T-cell (primary cell): Measurements from ENCODE around the gene BFSP2. TPM values are rescaled to one million over a fixed set of nuclear protein-coding genes. Genes with fewer than 3 reads are reported as not detected.

Source experiments
- ATAC-seq, 4 experiments: fragments of 200-7000 bp in 3 of 4; fragments of 150-1000 bp in 1 of 4; cut with Tn5 transposase; replicated peaks in 1 of 4; 1 replicate in 3 of 4; 2 replicates in 1 of 4; pipeline ENCODE4 v1.10.0; 2021; ENCODE audit warnings: moderate library complexity in 3 of 4, mild to moderate bottlenecking in 2 of 4, moderate number of reproducible peaks in 1 of 4
- CTCF ChIA-PET, 2 donors: fragments of 300-600 bp; sonication (Branson Sonifier 250); formaldehyde crosslinking; loops; one replicate each; lab custom pipeline; 2022; ENCODE audit warnings: antibody characterized with exemption in 2 of 2; lab: Charles Lee
- POLR2A ChIA-PET, 2 donors: fragments of 300-600 bp; sonication (Branson Sonifier 250); formaldehyde crosslinking; loops; one replicate each; lab custom pipeline; 2022; ENCODE audit warnings: antibody characterized with exemption in 2 of 2; lab: Charles Lee
- DNase-seq, 35 experiments: peaks; one replicate each; pipeline versions ENCODE4 v3.0.0 to v3.0.0-alpha.2; 2013 to 2023
- H3K27ac ChIP-seq: one replicate; pipeline ENCODE4 v1.5.1; 2013; ENCODE audit warnings: low read length
- H3K27me3 ChIP-seq, 2 experiments: replicated peaks in 1 of 2; 1 replicate in 1 of 2; 2 replicates in 1 of 2; pipeline versions ENCODE4 v1.6.1 to v1.7.0; 2013; ENCODE audit warnings: low read length in 1 of 2, mixed read lengths in 1 of 2; ENCODE audit not compliant: control insufficient read depth in 2 of 2, insufficient read depth in 2 of 2; ENCODE audit errors: extremely low read depth in 1 of 2
- H3K36me3 ChIP-seq, 2 donors: 1 replicate in 1 of 2; 2 replicates in 1 of 2; pipeline versions ENCODE4 v1.6.1 to v1.7.0; 2013; ENCODE audit warnings: low read length in 1 of 2; ENCODE audit not compliant: control insufficient read depth in 2 of 2, insufficient read depth in 1 of 2; ENCODE audit errors: extremely low read depth in 1 of 2
- H3K4me1 ChIP-seq, 2 experiments: 1 replicate in 1 of 2; 2 replicates in 1 of 2; pipeline versions ENCODE4 v1.6.1 to v1.7.0; 2013; ENCODE audit warnings: low read length in 2 of 2, mixed read lengths in 1 of 2; ENCODE audit not compliant: insufficient read depth in 2 of 2, control insufficient read depth in 1 of 2; ENCODE audit errors: extremely low read depth in 1 of 2
- H3K4me3 ChIP-seq, 2 donors: 1 replicate in 1 of 2; 2 replicates in 1 of 2; pipeline versions ENCODE4 v1.5.1 to v1.7.0; 2013; ENCODE audit warnings: mild to moderate bottlenecking in 2 of 2, low read length in 1 of 2, moderate library complexity in 1 of 2; ENCODE audit not compliant: control insufficient read depth in 1 of 2; ENCODE audit errors: extremely low read depth in 1 of 2
- H3K9me3 ChIP-seq: 2 replicates; pipeline ENCODE4 v1.7.0; 2013
- H3K27ac Mint-ChIP-seq, 2 donors: one replicate each; pipeline ENCODE4 v1.8.0; 2020 to 2021; ENCODE audit warnings: mild to moderate bottlenecking in 2 of 2, mixed read lengths in 2 of 2
- H3K27me3 Mint-ChIP-seq, 2 donors: one replicate each; pipeline ENCODE4 v1.8.0; 2021 to 2022; ENCODE audit warnings: mixed read lengths in 2 of 2
- H3K36me3 Mint-ChIP-seq: one replicate; pipeline ENCODE4 v1.8.0; 2021; ENCODE audit warnings: mixed read lengths
- H3K4me1 Mint-ChIP-seq, 3 donors: one replicate each; pipeline ENCODE4 v1.8.0; 2020 to 2022; ENCODE audit warnings: mixed read lengths in 3 of 3, mild to moderate bottlenecking in 1 of 3
- H3K4me3 Mint-ChIP-seq, 3 donors: one replicate each; pipeline ENCODE4 v1.8.0; 2020 to 2022; ENCODE audit warnings: mild to moderate bottlenecking in 3 of 3, mixed read lengths in 3 of 3, moderate library complexity in 3 of 3
- H3K9me3 Mint-ChIP-seq, 3 donors: one replicate each; pipeline ENCODE4 v1.8.0; 2020 to 2022; ENCODE audit warnings: mixed read lengths in 3 of 3
- WGBS: methylation state at CpG from one replicate; pipeline ENCODE4 v1.1.5; 2013; ENCODE audit warnings: missing lambda C conversion rate; ENCODE audit not compliant: insufficient coverage; 5-methylcytosine and 5-hydroxymethylcytosine counted together
- total RNA-seq, 35 experiments: library from RNA in 6 of 35; stranded (reverse) in 6 of 35; fragments of 120-200 nt in 1 of 35; gene quantifications; one replicate each; pipeline versions ENCODE4 v1.2.1 to v1.2.4 and lab custom pipeline; 2013 to 2026

BFSP2 gene
- total RNA-seq, 5 donors from 2014 or later (not counting 1 experiment from before 2014, with no cell fraction given): 0.98 TPM; not detected in 4

DNA sequence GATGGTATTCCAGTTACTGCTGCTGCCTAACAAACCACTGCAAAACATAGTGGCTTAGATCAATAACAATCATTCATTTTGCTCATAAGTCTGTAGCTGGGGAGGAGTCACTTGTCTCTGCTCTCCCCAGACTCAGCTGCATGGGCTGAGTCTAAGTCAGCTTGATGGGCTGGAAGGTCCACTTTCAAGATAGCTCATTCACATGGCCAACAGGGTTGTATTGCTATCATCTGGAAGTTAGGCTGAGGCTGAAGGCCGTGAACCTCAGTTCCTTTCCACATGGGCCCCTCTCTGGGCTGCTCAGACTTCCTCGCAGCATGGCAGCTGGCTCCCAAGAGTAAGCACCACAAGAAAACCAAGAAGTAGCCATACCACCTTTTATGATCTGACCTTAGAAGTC is 28.7 kb upstream of the BFSP2 start:
- WGBS: no CpG with 5 or more reads among the region's 2 CpGs
- H3K27me3 Mint-ChIP-seq: no peaks in the 10 kb centered on the region
- no peaks in the 10 kb centered on the region for H3K36me3 ChIP-seq
- H3K36me3 Mint-ChIP-seq: no peaks in the 10 kb centered on the region
- no peak overlapping the region for H3K4me3 Mint-ChIP-seq
- H3K9me3 Mint-ChIP-seq: no peaks in the 10 kb centered on the region
- H3K27ac ChIP-seq: no peak overlapping the region
- ATAC-seq (no peak), DNase-seq (no peak)
- no peaks in the 10 kb centered on the region for H3K4me1 Mint-ChIP-seq
- no peak overlapping the region for H3K4me3 ChIP-seq
- H3K4me1 ChIP-seq: no peaks in the 10 kb centered on the region
- ChIA-PET CTCF (interaction anchor here in 1 of 2 donors (0.7 kb wide), 2 partner anchors 511 to 1872 kb away, joined by 3 to 5 read pairs; no protein-coding TSS in a partner anchor), POLR2A (no interaction called here)
- no peaks in the 10 kb centered on the region for H3K27me3 ChIP-seq
- H3K9me3 ChIP-seq: no peaks in the 10 kb centered on the region
- H3K27ac Mint-ChIP-seq: no peak overlapping the region

DNA sequence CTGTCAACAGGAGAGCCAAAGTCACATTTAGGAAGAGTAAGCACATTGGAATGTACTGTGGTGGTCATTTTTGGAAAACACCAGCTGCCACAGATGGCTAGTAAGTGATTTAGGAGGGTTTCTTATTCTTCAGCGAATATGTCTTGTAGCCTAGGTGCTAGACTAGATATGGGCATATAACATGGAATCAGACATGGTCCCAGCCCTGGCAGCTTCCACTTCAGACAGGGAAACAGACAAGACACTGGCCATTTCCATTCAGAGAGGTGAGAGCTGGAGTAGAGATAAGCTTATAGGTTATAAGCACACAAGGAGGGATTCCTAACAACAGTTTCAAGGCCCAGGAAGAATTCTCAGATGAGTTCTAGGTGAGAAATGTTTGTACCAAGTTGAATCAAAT is 28.2 kb upstream of the BFSP2 start:
- Histone ChIP-seq H3K9me3 (no peaks in the 10 kb centered on the region), H3K27me3 (no peaks in the 10 kb centered on the region), H3K4me1 (no peaks in the 10 kb centered on the region), H3K36me3 (no peaks in the 10 kb centered on the region), H3K4me3 (no peak overlapping the region), H3K27ac (no peak overlapping the region)
- ChIA-PET POLR2A (interaction anchor here in 1 of 2 donors (0.5 kb wide), 1 partner anchor 586 kb away, joined by 4 read pairs; no protein-coding TSS in a partner anchor), CTCF (no interaction called here)
- Mint-ChIP-seq H3K27me3 (no peaks in the 10 kb centered on the region), H3K9me3 (no peaks in the 10 kb centered on the region), H3K27ac (no peak overlapping the region), H3K4me1 (no peaks in the 10 kb centered on the region), H3K4me3 (no peak overlapping the region), H3K36me3 (no peaks in the 10 kb centered on the region)
- 80% methylated on average over 1 of the region's 1 CpG for WGBS
- ATAC-seq: no peak
- DNase-seq: no peak

DNA sequence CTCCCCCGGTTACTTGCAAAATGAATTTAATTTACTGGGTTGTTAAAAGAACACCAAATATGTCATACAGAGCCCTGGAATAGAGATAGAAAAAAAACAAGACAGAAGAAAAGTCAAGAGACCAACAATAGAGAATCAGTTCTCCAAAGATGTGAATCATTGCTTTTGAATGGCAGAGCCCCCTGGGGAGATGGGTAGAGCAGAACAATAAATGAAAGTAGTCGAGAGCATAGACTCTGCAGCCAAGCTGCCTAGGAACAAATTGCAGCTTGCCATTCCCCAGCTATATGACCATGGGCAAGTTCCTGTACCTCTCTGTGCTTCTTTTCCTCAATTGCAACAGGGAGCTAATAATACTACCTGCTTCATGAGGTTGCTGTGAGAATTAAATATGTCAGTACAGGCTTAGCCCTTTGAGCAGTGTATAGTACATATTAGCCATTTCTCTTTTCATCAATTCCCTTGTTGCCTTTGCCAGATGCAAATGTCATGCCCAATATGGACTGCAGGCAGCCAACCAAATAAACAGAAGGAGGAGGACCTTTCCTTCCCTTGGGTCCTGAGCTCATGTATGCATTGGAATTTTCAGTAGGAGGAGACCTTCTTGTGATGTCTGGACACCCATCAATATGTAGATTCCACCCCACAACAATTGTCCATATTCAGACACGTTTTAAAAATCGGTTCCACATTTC is 25.0 kb upstream of the BFSP2 start:
- ATAC-seq: no peak
- H3K9me3 ChIP-seq: no peaks in the 10 kb centered on the region
- H3K27ac Mint-ChIP-seq: no peak overlapping the region
- no peaks in the 10 kb centered on the region for H3K9me3 Mint-ChIP-seq
- H3K27me3 ChIP-seq: no peaks in the 10 kb centered on the region
- WGBS: 67% methylated on average over 1 of the region's 4 CpGs
- ChIA-PET CTCF (interaction anchor here in 1 of 2 donors (0.6 kb wide), 2 partner anchors 10 to 15 kb away, joined by 3 read pairs; no protein-coding TSS in a partner anchor), POLR2A (interaction anchor here in 1 of 2 donors (0.6 kb wide), 1 partner anchor 11 kb away, joined by 3 read pairs; no protein-coding TSS in a partner anchor)
- H3K36me3 ChIP-seq: no peaks in the 10 kb centered on the region
- H3K36me3 Mint-ChIP-seq: no peaks in the 10 kb centered on the region
- H3K4me3 Mint-ChIP-seq: no peak overlapping the region
- no peak overlapping the region for H3K4me3 ChIP-seq
- H3K4me1 Mint-ChIP-seq: no peaks in the 10 kb centered on the region
- no peak overlapping the region for H3K27ac ChIP-seq
- no peaks in the 10 kb centered on the region for H3K27me3 Mint-ChIP-seq
- H3K4me1 ChIP-seq: no peaks in the 10 kb centered on the region
- DNase-seq: no peak

DNA sequence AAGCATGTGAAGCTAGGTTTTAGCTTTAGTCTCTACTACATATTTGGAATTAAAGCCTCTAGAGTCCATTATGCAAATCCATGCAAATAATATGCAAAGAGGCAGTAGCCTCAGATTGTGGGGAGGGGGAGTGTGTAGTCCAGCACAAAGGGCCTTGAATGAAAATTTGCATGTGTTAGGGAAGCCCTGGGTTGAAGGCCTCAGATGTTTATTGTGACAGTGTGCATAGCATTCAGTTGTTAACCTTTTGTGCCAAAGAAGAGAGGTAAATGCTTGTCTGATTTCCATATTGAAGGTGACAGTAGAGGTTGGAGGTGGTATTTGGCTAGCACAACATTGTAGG is 24.5 kb upstream of the BFSP2 start:
- H3K4me1 Mint-ChIP-seq: no peaks in the 10 kb centered on the region
- H3K4me3 Mint-ChIP-seq: no peak overlapping the region
- DNase-seq (no peak), ATAC-seq (no peak)
- H3K36me3 Mint-ChIP-seq: no peaks in the 10 kb centered on the region
- Histone ChIP-seq H3K36me3 (no peaks in the 10 kb centered on the region), H3K4me1 (no peaks in the 10 kb centered on the region), H3K4me3 (no peak overlapping the region), H3K27ac (no peak overlapping the region), H3K27me3 (no peaks in the 10 kb centered on the region), H3K9me3 (no peaks in the 10 kb centered on the region)
- ChIA-PET POLR2A (no interaction called here), CTCF (interaction anchor here in 1 of 2 donors (0.6 kb wide), 2 partner anchors 9 to 15 kb away, joined by 3 read pairs; no protein-coding TSS in a partner anchor)
- no peak overlapping the region for H3K27ac Mint-ChIP-seq
- H3K9me3 Mint-ChIP-seq: no peaks in the 10 kb centered on the region
- H3K27me3 Mint-ChIP-seq: no peaks in the 10 kb centered on the region

DNA sequence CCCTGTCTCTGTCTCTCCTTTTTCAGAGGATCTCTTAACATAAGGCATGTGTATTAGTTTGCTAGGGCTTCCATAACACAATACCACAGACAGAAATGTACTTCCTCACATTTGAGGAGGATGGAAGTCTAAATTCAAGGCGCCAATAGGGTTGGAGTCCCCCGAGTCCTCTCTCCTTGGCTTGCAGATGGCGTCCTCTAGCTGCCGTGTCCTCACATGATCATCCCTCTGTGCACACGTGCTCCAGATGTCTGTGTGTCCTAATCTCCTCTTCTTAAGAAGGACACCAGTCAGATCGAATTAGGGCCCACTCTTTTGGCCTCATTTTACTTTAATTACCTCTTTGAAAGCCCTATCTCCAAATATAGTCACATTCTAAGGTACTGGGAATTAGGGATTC is 23.0 kb upstream of the BFSP2 start:
- ATAC-seq: no peak
- Mint-ChIP-seq H3K4me1 (no peaks in the 10 kb centered on the region), H3K27ac (no peak overlapping the region), H3K9me3 (no peaks in the 10 kb centered on the region), H3K27me3 (no peaks in the 10 kb centered on the region), H3K36me3 (no peaks in the 10 kb centered on the region), H3K4me3 (no peak overlapping the region)
- WGBS: 82% methylated on average over 5 of the region's 6 CpGs
- no peak overlapping the region for H3K4me3 ChIP-seq
- no peak for DNase-seq
- H3K4me1 ChIP-seq: no peaks in the 10 kb centered on the region
- POLR2A ChIA-PET: no interaction called here
- CTCF ChIA-PET: no interaction called here
- no peaks in the 10 kb centered on the region for H3K9me3 ChIP-seq
- no peaks in the 10 kb centered on the region for H3K27me3 ChIP-seq
- H3K27ac ChIP-seq: no peak overlapping the region
- no peaks in the 10 kb centered on the region for H3K36me3 ChIP-seq

DNA sequence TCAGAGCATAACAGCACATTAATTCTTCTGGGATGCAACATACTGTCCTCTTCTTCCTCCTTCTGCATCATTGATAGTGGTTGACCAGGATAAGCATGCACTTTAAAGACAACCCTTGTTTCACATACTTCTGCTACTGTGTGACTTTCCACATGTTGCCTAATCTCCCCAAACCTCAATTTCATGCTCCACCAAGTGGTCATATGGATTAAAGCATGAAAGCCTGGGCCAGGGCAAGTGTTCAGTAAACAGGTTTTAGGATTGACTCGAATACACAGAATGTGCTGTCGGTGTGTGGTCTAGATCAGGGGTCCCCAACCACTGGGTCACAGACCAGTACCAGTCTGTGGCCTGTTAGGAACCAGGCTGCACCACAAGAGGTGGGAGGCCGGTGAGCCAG is 22.5 kb upstream of the BFSP2 start:
- no peak overlapping the region for H3K4me3 ChIP-seq
- H3K36me3 ChIP-seq: no peaks in the 10 kb centered on the region
- peaks cover 0 to 1% of the 10 kb centered on the region in 2 donors for H3K27me3 Mint-ChIP-seq
- DNase-seq (peak in 1 of 35 experiments; percentile 4), ATAC-seq (no peak)
- H3K36me3 Mint-ChIP-seq: no peaks in the 10 kb centered on the region
- H3K27ac ChIP-seq: no peak overlapping the region
- no peaks in the 10 kb centered on the region for H3K4me1 ChIP-seq
- 74% methylated on average over 3 of the region's 3 CpGs for WGBS
- H3K9me3 ChIP-seq: no peaks in the 10 kb centered on the region
- H3K27ac Mint-ChIP-seq: no peak overlapping the region
- H3K4me3 Mint-ChIP-seq: no peak overlapping the region
- CTCF ChIA-PET: interaction anchor here in 1 of 2 donors (0.5 kb wide), 1 partner anchor 131 kb away, joined by 4 read pairs; no protein-coding TSS in a partner anchor
- POLR2A ChIA-PET: no interaction called here
- no peaks in the 10 kb centered on the region for H3K4me1 Mint-ChIP-seq
- no peaks in the 10 kb centered on the region for H3K27me3 ChIP-seq
- H3K9me3 Mint-ChIP-seq: no peaks in the 10 kb centered on the region
